ENCODE results near the gene PORCN. TPM values are rescaled to one million over a fixed set of nuclear protein-coding genes. Genes with fewer than 3 reads are reported as not detected.

PORCN gene
- total RNA-seq = 3.2 and 10.3 TPM in 2 replicates

GRCh38 chrX:48508400-48509244 lies at the start of gene PORCN:
Gene PORCN (plus strand): TSS chrX:48508992. CDS start chrX:48509821, 829 bp downstream.

GRCh38 chrX:48470110-48470832 lies 38.5 kb upstream of the PORCN start, which contains the start of gene SLC38A5:
Gene SLC38A5 (minus strand): TSS chrX:48470260. CDS start chrX:48467924, 2,336 bp downstream.

GRCh38 chrX:48475774-48476577 lies 32.8 kb upstream of the PORCN start, which contains the start of gene FTSJ1:
Gene FTSJ1 (plus strand): TSS chrX:48476199. CDS start chrX:48478048, 1,849 bp downstream.

GRCh38 chrX:48521353-48522243 lies 12.8 kb downstream of the PORCN start, which contains the start of gene EBP:
Gene EBP (plus strand): TSS chrX:48521808. CDS start chrX:48523772, 1,964 bp downstream.

GRCh38 chrX:48539345-48540027 lies 30.7 kb downstream of the PORCN start, which contains the start of gene TBC1D25:
Gene TBC1D25 (plus strand): TSS chrX:48539714. CDS start chrX:48539798, 84 bp downstream.

Other genes with a start within 250 kb of the PORCN start
- not detected in 2 replicates for gene SSX3, start 152.3 kb upstream of the PORCN start, total RNA-seq
- gene SSX4, start 125.5 kb upstream of the PORCN start, total RNA-seq = not detected in 2 replicates
- gene SSX4B, start 97.0 kb upstream of the PORCN start, total RNA-seq = not detected in 2 replicates
- gene SLC38A5, start 38.7 kb upstream of the PORCN start, total RNA-seq = 9.1 and 21.2 TPM in 2 replicates
- gene FTSJ1, start 32.8 kb upstream of the PORCN start, total RNA-seq = 34.3 and 39.9 TPM in 2 replicates
- 57.5 and 134 TPM in 2 replicates for gene EBP, start 12.8 kb downstream of the PORCN start, total RNA-seq
- 4.5 and 11.1 TPM in 2 replicates for gene TBC1D25, start 30.7 kb downstream of the PORCN start, total RNA-seq
- gene RBM3, start 65.5 kb downstream of the PORCN start, total RNA-seq = 104 and 354 TPM in 2 replicates
- gene WDR13, start 88.5 kb downstream of the PORCN start, total RNA-seq = 129 and 172 TPM in 2 replicates
- 0.19 TPM in 1 of 2 replicates, not detected in the other for gene WAS, start 174.8 kb downstream of the PORCN start, total RNA-seq
- 5.0 and 6.5 TPM in 2 replicates for gene SUV39H1, start 187.7 kb downstream of the PORCN start, total RNA-seq

All from bladder microvascular endothelial cell (primary cell).